HepG2 (cell line): Measurements from ENCODE around the gene TXLNA. TPM values are rescaled to one million over a fixed set of nuclear protein-coding genes. Genes with fewer than 3 reads are reported as not detected.

ENCODE experiments used
- ATAC-seq: fragments of 200-7000 bp; cut with Tn5 transposase; 3 replicates; pipeline ENCODE4 v1.9.1; 2020; ENCODE audit warnings: mild to moderate bottlenecking, moderate library complexity
- BruUV-seq: library from RNA; stranded (reverse); fragments of 400-500 nt; replicated peaks from 2 replicates; lab custom pipeline; 2021; lab: Mats Ljungman, UMichigan
- CTCF ChIA-PET: fragments of 300-600 bp; formaldehyde crosslinking; extraction: SDS; loops from one replicate; lab custom pipeline; 2021; ENCODE audit warnings: low total read pairs, inconsistent platforms, low intra/inter-chr PET ratio; lab: Yijun Ruan, JAX
- POLR2A ChIA-PET: fragments of 350-600 bp; sonication (Branson Sonifier 250); formaldehyde crosslinking; loops from one replicate; lab custom pipeline; 2020; ENCODE audit warnings: antibody characterized with exemption, inconsistent platforms; lab: Yijun Ruan, JAX
- DNase-seq: peaks from one replicate; pipeline ENCODE4 v3.0.0-alpha.2; 2015; ENCODE audit warnings: low spot score
- FAIRE-seq: peaks from 3 replicates; lab custom pipeline; 2011; peaks lifted over from hg19 to GRCh38; lab: Jason Lieb, UNC
- H2AFZ ChIP-seq: one replicate; pipeline ENCODE4 v1.6.1; 2011; ENCODE audit warnings: low read length, inconsistent platforms
- H3K27ac ChIP-seq: fragments of 300-600 bp; 3 replicates; pipeline ENCODE4 v1.8.0; 2011; ENCODE audit warnings: mixed run types, mild to moderate bottlenecking, mixed read lengths, low read length, inconsistent platforms; ENCODE audit not compliant: insufficient read depth; ENCODE audit errors: extremely low read length
- H3K27me3 ChIP-seq, 2 experiments: fragments of 200-600 bp in 1 of 2; 2 replicates in 1 of 2; 3 replicates in 1 of 2; pipeline versions ENCODE4 v1.6.0 to v1.8.0; 2011; ENCODE audit warnings: low read length in 2 of 2, mild to moderate bottlenecking in 2 of 2, moderate library complexity in 2 of 2, inconsistent platforms in 1 of 2; ENCODE audit not compliant: insufficient read depth in 2 of 2, control insufficient read depth in 1 of 2
- H3K36me3 ChIP-seq, 2 experiments: fragments of 200-600 bp in 1 of 2; replicated peaks in 1 of 2; 2 replicates in 1 of 2; 3 replicates in 1 of 2; pipeline versions ENCODE4 v1.5.1 to v1.8.0; 2011; ENCODE audit warnings: low read length in 2 of 2, inconsistent platforms in 1 of 2; ENCODE audit not compliant: insufficient read depth in 2 of 2, control insufficient read depth in 1 of 2
- H3K4me1 ChIP-seq: 2 replicates; pipeline ENCODE4 v1.5.1; 2012; ENCODE audit warnings: low read length, inconsistent platforms; ENCODE audit not compliant: insufficient read depth
- H3K4me2 ChIP-seq: 2 replicates; pipeline ENCODE4 v1.6.0; 2011; ENCODE audit warnings: low read depth, low read length, inconsistent platforms
- H3K4me3 ChIP-seq, 3 experiments: fragments of 200-600 bp in 1 of 3; sonication (generic), shearing (Covaris generic) in 1 of 3; replicated peaks in 1 of 3; 2 replicates each; pipeline ENCODE4 v1.5.1; 2011 to 2016; ENCODE audit warnings: low read length in 3 of 3, inconsistent platforms in 2 of 3, low read depth in 2 of 3, mild to moderate bottlenecking in 2 of 3, control low read depth in 1 of 3, mixed read lengths in 1 of 3; ENCODE audit not compliant: insufficient read depth in 1 of 3
- H3K79me2 ChIP-seq: one replicate; pipeline ENCODE4 v1.6.1; 2011; ENCODE audit warnings: low read length, inconsistent platforms; ENCODE audit not compliant: insufficient read depth
- H3K9ac ChIP-seq: 2 replicates; pipeline ENCODE4 v1.6.0; 2011; ENCODE audit warnings: mild to moderate bottlenecking, low read depth, low read length, inconsistent platforms; ENCODE audit not compliant: insufficient read depth
- H3K9me3 ChIP-seq: 2 replicates; pipeline ENCODE4 v1.5.1; 2012; ENCODE audit warnings: mild to moderate bottlenecking, low read length
- H4K20me1 ChIP-seq: 2 replicates; pipeline ENCODE4 v1.6.0; 2011; ENCODE audit warnings: inconsistent platforms, mild to moderate bottlenecking, low read length, moderate library complexity; ENCODE audit not compliant: insufficient read depth
- CAMTA2 ChIP-seq: sonication (generic); formaldehyde crosslinking; IDR thresholded peaks from 2 replicates; pipeline ENCODE4 v1.4.0; 2020; ENCODE audit warnings: mild to moderate bottlenecking, missing genetic modification reagents, borderline replicate concordance
- ELF4 ChIP-seq: sonication (generic); formaldehyde crosslinking; IDR thresholded peaks from 2 replicates; pipeline ENCODE4 v1.5.0; 2020; ENCODE audit warnings: missing genetic modification reagents, mild to moderate bottlenecking, moderate library complexity, borderline replicate concordance
- FOSL2 ChIP-seq: sonication (generic); formaldehyde crosslinking; IDR thresholded peaks from 2 replicates; pipeline ENCODE4 v1.4.0; 2020; ENCODE audit warnings: missing genetic modification reagents
- FOXA3 ChIP-seq: IDR thresholded peaks from 2 replicates; pipeline ENCODE4 v1.6.1; 2016; ENCODE audit warnings: missing genetic modification reagents, missing compliant biosample characterization
- GABPA ChIP-seq, 2 experiments: IDR thresholded peaks; 2 replicates each; pipeline ENCODE4 v1.6.1; 2011 to 2016; ENCODE audit warnings: low read depth in 2 of 2, low read length in 1 of 2, missing biosample characterization in 1 of 2, missing genetic modification characterization in 1 of 2
- GTF3A ChIP-seq: sonication (generic); formaldehyde crosslinking; conservative IDR thresholded peaks from 2 replicates; pipeline ENCODE4 v1.4.0; 2020; ENCODE audit warnings: mild to moderate bottlenecking, missing genetic modification reagents
- HMG20A ChIP-seq: IDR thresholded peaks from 2 replicates; pipeline ENCODE4 v1.6.1; 2016; ENCODE audit warnings: borderline replicate concordance
- KDM2A ChIP-seq: sonication (generic); formaldehyde crosslinking; IDR thresholded peaks from 2 replicates; pipeline ENCODE4 v1.4.0; 2020; ENCODE audit warnings: low read depth, missing genetic modification reagents, borderline replicate concordance
- LCORL ChIP-seq, 2 experiments: fragments of 450-650 bp in 1 of 2; sonication (generic) in 1 of 2; formaldehyde crosslinking in 1 of 2; IDR thresholded peaks; 2 replicates each; pipeline versions ENCODE4 v1.5.0 to v1.6.1; 2017 to 2020; ENCODE audit warnings: antibody characterized with exemption in 1 of 2, missing genetic modification reagents in 1 of 2
- RBFOX2 ChIP-seq: fragments of 200-400 bp; formaldehyde crosslinking; IDR thresholded peaks from 2 replicates; pipeline ENCODE4 v1.6.1; 2017; ENCODE audit warnings: low read depth, mild to moderate bottlenecking, low read length
- SCMH1 ChIP-seq: sonication (generic); formaldehyde crosslinking; IDR thresholded peaks from 2 replicates; pipeline ENCODE4 v1.9.0; 2021; ENCODE audit warnings: missing genetic modification reagents, mild to moderate bottlenecking, borderline replicate concordance
- TGIF2 ChIP-seq: IDR thresholded peaks from 2 replicates; pipeline ENCODE4 v1.6.1; 2016; ENCODE audit warnings: control low read depth, missing compliant biosample characterization
- U2AF2 ChIP-seq: fragments of 200-400 bp; formaldehyde crosslinking; IDR thresholded peaks from 2 replicates; pipeline ENCODE4 v1.6.1; 2017; ENCODE audit warnings: low read depth, mild to moderate bottlenecking, low read length
- ZC3H13 ChIP-seq: sonication (generic); formaldehyde crosslinking; IDR thresholded peaks from 2 replicates; pipeline ENCODE4 v1.8.1; 2023; ENCODE audit warnings: mild to moderate bottlenecking, missing genetic modification reagents, moderate library complexity
- ZNF180 ChIP-seq: sonication (generic); formaldehyde crosslinking; IDR thresholded peaks from 2 replicates; pipeline ENCODE4 v1.4.0; 2020; ENCODE audit warnings: low read depth, missing genetic modification reagents, borderline replicate concordance
- ZNF350 ChIP-seq: sonication (generic); formaldehyde crosslinking; IDR thresholded peaks from 2 replicates; pipeline ENCODE4 v1.4.0; 2020; ENCODE audit warnings: mild to moderate bottlenecking, low read depth, missing genetic modification reagents, borderline replicate concordance
- ZNF543 ChIP-seq: sonication (generic); formaldehyde crosslinking; IDR thresholded peaks from 2 replicates; pipeline ENCODE4 v1.4.0; 2020; ENCODE audit warnings: mild to moderate bottlenecking, missing genetic modification reagents
- WGBS: methylation state at CpG from one replicate; pipeline ENCODE4 v1.1.6; 2017; ENCODE audit warnings: low lambda C conversion rate; 5-methylcytosine and 5-hydroxymethylcytosine counted together
- in situ Hi-C: cut with HindIII; loops from 2 replicates; pipeline ENCODE4 v1.10.0; 2017; ENCODE audit warnings: low pct_unique_long_range_greater_than_20kb; ENCODE audit not compliant: extremely low pct_ligation_motif_present
- intact Hi-C: fragments of 100-400 bp; cut with micrococcal nuclease; formaldehyde crosslinking; loops from one replicate; pipeline ENCODE4 v1.10.0; 2022; ENCODE audit not compliant: unreplicated experiment
- polyA plus RNA-seq, 8 experiments: library from polyadenylated mRNA; depleted of rRNA in 3 of 8; stranded (reverse) in 7 of 8; unstranded in 1 of 8; fragments of >200 nt; fragmentation: Illumina TruSeq in 4 of 8; extraction: Trizol in 4 of 8; gene quantifications; 2 replicates each; pipeline versions ENCODE4 v1.2.1 to v1.2.3, GENCODE V29; 2011 to 2016; ENCODE audit warnings: low read depth in 4 of 8, missing spikeins in 1 of 8, mixed read lengths in 1 of 8; ENCODE audit not compliant: insufficient read depth in 1 of 8
- total RNA-seq, 5 experiments: library from RNA; depleted of rRNA; stranded (reverse); fragments of >200 nt; fragmentation: Illumina TruSeq; extraction: Trizol; gene quantifications; 2 replicates each; pipeline ENCODE4 v1.2.3, GENCODE V29; 2016; ENCODE audit warnings: low read depth in 1 of 5
- TF ChIP-seq, protein P1 (sequence below): IDR thresholded peaks from 2 replicates; pipeline ENCODE4 v1.6.1; 2016; ENCODE audit warnings: missing compliant biosample characterization, missing genetic modification reagents, borderline replicate concordance
- TF ChIP-seq, protein P2 (sequence below): sonication (generic); formaldehyde crosslinking; IDR thresholded peaks from 2 replicates; pipeline ENCODE4 v1.4.0; 2020; ENCODE audit warnings: missing genetic modification reagents, borderline replicate concordance

TXLNA gene
- total and polyA plus RNA-seq, 2 of the 13 experiments (the other 11 are each of a cell fraction or from before 2014, with no cell fraction given) = 29.6 to 67.8 TPM

DNA sequence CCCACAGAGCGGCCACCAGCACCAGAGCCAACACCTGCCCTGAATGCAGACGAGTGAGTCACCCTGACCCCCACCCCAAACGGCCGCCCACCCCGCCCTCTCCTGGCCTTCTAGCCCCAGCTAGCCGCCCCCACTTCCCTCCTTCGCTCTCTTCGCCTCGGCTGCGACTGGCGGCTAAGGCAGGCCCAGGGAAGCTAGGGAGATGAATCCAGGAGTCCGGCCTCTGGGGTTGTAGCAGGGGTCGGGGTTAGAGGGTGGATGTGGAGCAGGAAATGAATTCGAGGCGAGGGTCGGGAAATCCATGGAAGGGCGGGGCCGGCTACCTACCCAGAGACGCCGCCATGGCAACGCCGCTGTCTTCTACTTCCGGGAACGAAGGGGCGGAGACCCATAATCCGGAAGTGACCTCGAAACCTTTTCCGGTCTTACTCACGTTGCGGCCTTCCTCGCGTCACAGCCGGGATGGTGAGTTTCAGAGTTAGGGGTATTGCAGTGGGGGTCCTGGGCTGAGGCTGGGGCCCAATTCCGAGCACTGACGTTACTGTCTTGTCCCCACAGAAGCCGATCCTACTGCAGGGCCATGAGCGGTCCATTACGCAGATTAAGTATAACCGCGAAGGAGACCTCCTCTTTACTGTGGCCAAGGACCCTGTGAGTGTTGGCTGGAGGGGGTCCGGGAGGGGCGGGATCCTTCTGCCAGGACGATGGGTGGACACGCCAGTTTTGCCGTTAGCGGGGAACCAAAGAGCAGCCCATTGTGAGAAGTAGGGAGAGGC, 42.7 kb downstream of the TXLNA start, which contains the start of the genes EIF3I and TMEM234:
Gene EIF3I, plus strand, starts transcription at position 428 of the 776 bp plus-strand sequence. Its CDS starts 35 bp downstream, at position 463.
Gene TMEM234, minus strand, starts transcription at position 374 of the 776 bp plus-strand sequence. Its CDS starts 31 bp downstream, at position 343.
- FAIRE-seq (peak; percentile 88), DNase-seq (peak; percentile 88), ATAC-seq (peak; percentile 95)
- H3K9ac ChIP-seq = peak within 1 kb of the TSS; percentile 91
- ChIA-PET POLR2A (interaction anchor here (1.4 to 1.8 kb wide), 3 partner anchors 28 to 69 kb away, joined by 4 to 7 read pairs (median 4); partner anchors contain the start of genes HDAC1 and TXLNA), CTCF (no interaction called here)
- no TSS peak for BruUV-seq
- peak within 1 kb of the TSS; percentile 69 for H3K27ac ChIP-seq
- H3K4me1 ChIP-seq = peaks cover 29% of the 10 kb centered on the region
- H4K20me1 ChIP-seq = no peaks in the 10 kb centered on the region; the same call in 1 of the 2 replicates
- in situ Hi-C loops (no loop called here), intact Hi-C loops (no loop called here)
- peaks cover 9 to 24% of the 10 kb centered on the region in 2 experiments; a peak in 4 of 5 replicates for H3K36me3 ChIP-seq
- H3K27me3 ChIP-seq = no peaks in the 10 kb centered on the region; a peak in 2 of 5 replicates
- H3K4me3 ChIP-seq = peak within 1 kb of the TSS; percentile 82 to 89 (median 85)
- H3K4me2 ChIP-seq = peak within 1 kb of the TSS; percentile 91
- H2AFZ ChIP-seq = no peak within 1 kb of the TSS
- WGBS = 1% methylated on average over 18 of the region's 46 CpGs
- H3K79me2 ChIP-seq = peaks cover 29% of the 10 kb centered on the region
- H3K9me3 ChIP-seq = no peaks in the 10 kb centered on the region
- no peak for TF ChIP-seq SCMH1 (CRISPR knock-in tag)
- TF ChIP-seq GABPA (IDR thresholded peaks at IDR 0.05; ENCODE audit: low read depth, low read length) = peak; percentile 90
- TF ChIP-seq GABPA (CRISPR knock-in tag; IDR thresholded peaks at IDR 0.05; ENCODE audit: low read depth) = peak; percentile 98
- TF ChIP-seq, protein P1, sequence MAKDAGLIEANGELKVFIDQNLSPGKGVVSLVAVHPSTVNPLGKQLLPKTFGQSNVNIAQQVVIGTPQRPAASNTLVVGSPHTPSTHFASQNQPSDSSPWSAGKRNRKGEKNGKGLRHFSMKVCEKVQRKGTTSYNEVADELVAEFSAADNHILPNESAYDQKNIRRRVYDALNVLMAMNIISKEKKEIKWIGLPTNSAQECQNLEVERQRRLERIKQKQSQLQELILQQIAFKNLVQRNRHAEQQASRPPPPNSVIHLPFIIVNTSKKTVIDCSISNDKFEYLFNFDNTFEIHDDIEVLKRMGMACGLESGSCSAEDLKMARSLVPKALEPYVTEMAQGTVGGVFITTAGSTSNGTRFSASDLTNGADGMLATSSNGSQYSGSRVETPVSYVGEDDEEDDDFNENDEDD (CRISPR knock-in tag) = no peak
- TF ChIP-seq ZNF180 = no peak
- 0 out of 2 replicates have a peak, but pooled peaks have one; percentile 28 for TF ChIP-seq ZC3H13 (CRISPR knock-in tag)
- TF ChIP-seq ELF4 = 0 out of 2 replicates have a peak, but pooled peaks have one; percentile 23
- TF ChIP-seq, protein P2, sequence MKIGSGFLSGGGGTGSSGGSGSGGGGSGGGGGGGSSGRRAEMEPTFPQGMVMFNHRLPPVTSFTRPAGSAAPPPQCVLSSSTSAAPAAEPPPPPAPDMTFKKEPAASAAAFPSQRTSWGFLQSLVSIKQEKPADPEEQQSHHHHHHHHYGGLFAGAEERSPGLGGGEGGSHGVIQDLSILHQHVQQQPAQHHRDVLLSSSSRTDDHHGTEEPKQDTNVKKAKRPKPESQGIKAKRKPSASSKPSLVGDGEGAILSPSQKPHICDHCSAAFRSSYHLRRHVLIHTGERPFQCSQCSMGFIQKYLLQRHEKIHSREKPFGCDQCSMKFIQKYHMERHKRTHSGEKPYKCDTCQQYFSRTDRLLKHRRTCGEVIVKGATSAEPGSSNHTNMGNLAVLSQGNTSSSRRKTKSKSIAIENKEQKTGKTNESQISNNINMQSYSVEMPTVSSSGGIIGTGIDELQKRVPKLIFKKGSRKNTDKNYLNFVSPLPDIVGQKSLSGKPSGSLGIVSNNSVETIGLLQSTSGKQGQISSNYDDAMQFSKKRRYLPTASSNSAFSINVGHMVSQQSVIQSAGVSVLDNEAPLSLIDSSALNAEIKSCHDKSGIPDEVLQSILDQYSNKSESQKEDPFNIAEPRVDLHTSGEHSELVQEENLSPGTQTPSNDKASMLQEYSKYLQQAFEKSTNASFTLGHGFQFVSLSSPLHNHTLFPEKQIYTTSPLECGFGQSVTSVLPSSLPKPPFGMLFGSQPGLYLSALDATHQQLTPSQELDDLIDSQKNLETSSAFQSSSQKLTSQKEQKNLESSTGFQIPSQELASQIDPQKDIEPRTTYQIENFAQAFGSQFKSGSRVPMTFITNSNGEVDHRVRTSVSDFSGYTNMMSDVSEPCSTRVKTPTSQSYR = 0 out of 2 replicates have a peak, but pooled peaks have one; percentile 5
- peak; percentile 38; the same call in 1 of the 2 replicates for TF ChIP-seq ZNF350
- TF ChIP-seq GTF3A (CRISPR knock-in tag) = no peak
- peak; percentile 97 for TF ChIP-seq U2AF2
- peak; percentile 60; the same call in 1 of the 2 replicates for TF ChIP-seq CAMTA2
- TF ChIP-seq KDM2A (CRISPR knock-in tag) = peak; percentile 79; the same call in 1 of the 2 replicates
- no peak; the same call in 1 of the 2 replicates for TF ChIP-seq FOXA3
- peak; percentile 57; the same call in 1 of the 2 replicates for TF ChIP-seq TGIF2 (CRISPR knock-in tag)
- TF ChIP-seq FOSL2 (CRISPR knock-in tag) = peak; percentile 70
- TF ChIP-seq HMG20A = no peak
- TF ChIP-seq LCORL (IDR thresholded peaks at IDR 0.05) = no peak
- TF ChIP-seq LCORL (CRISPR knock-in tag; IDR thresholded peaks at IDR 0.05) = no peak
- TF ChIP-seq ZNF543 (CRISPR knock-in tag) = no peak
- TF ChIP-seq RBFOX2 = peak; percentile 48; the same call in 1 of the 2 replicates
